ENCODE data around the gene DAPK1. TPM values are rescaled to one million over a fixed set of nuclear protein-coding genes. Genes with fewer than 3 reads are reported as not detected.

The DAPK1 gene
- total and polyA plus RNA-seq, 8 donors: 9.0 to 88.7 (median 50.7) TPM

GRCh38 chr9:87620731-87621322 is 123.2 kb downstream of the DAPK1 start:
- Histone ChIP-seq H3K27ac (no peak overlapping the region), H3K9me3 (no peaks in the 10 kb centered on the region), H3K4me1 (peaks cover 0 to 15% (median 7%) of the 10 kb centered on the region in 4 donors), H3K27me3 (no peaks in the 10 kb centered on the region), H3K4me3 (no peak overlapping the region), H3K36me3 (peaks cover 4 to 50% (median 40%) of the 10 kb centered on the region in 4 donors)
- no peak for TF ChIP-seq POLR2AphosphoS5 (IDR thresholded peaks at IDR 0.05)
- TF ChIP-seq CTCF (IDR thresholded peaks at IDR 0.05): no peak
- TF ChIP-seq POLR2A (IDR thresholded peaks at IDR 0.05): no peak
- TF ChIP-seq EP300 (IDR thresholded peaks at IDR 0.05): no peak
- intact Hi-C loops (cut with DNase I; ENCODE audit: low total_unique reads): no loop called here
- WGBS, 5 donors: 59 to 67% (median 64%) methylated on average over 4 of the region's 4 CpGs
- no peak for DNase-seq

GRCh38 chr9:87622098-87622497 is 124.4 kb downstream of the DAPK1 start:
- Histone ChIP-seq H3K9me3 (no peaks in the 10 kb centered on the region), H3K27me3 (no peaks in the 10 kb centered on the region), H3K27ac (no peak overlapping the region), H3K4me1 (peaks cover 0 to 12% (median 3%) of the 10 kb centered on the region in 4 donors), H3K36me3 (peaks cover 4 to 47% (median 41%) of the 10 kb centered on the region in 4 donors), H3K4me3 (no peak overlapping the region)
- DNase-seq: no peak
- 90 to 99% (median 93%) methylated on average over 4 of the region's 4 CpGs for WGBS, 5 donors
- TF ChIP-seq POLR2A (IDR thresholded peaks at IDR 0.05) (no peak), CTCF (IDR thresholded peaks at IDR 0.05) (no peak), EP300 (IDR thresholded peaks at IDR 0.05) (no peak), POLR2AphosphoS5 (IDR thresholded peaks at IDR 0.05) (no peak)
- intact Hi-C loops (cut with DNase I; ENCODE audit: low total_unique reads): no loop called here

GRCh38 chr9:87622923-87623322 is 125.3 kb downstream of the DAPK1 start:
- TF ChIP-seq POLR2A (IDR thresholded peaks at IDR 0.05) (no peak), CTCF (IDR thresholded peaks at IDR 0.05) (no peak), POLR2AphosphoS5 (IDR thresholded peaks at IDR 0.05) (no peak), EP300 (IDR thresholded peaks at IDR 0.05) (no peak)
- H3K27ac ChIP-seq: no peak overlapping the region
- H3K4me3 ChIP-seq: no peak overlapping the region
- no peak for DNase-seq
- peaks cover 4 to 43% (median 35%) of the 10 kb centered on the region in 4 donors for H3K36me3 ChIP-seq
- H3K27me3 ChIP-seq: no peaks in the 10 kb centered on the region
- peaks cover 0 to 12% (median 3%) of the 10 kb centered on the region in 4 donors for H3K4me1 ChIP-seq
- H3K9me3 ChIP-seq: no peaks in the 10 kb centered on the region
- WGBS, 5 donors: 85 to 96% (median 92%) methylated on average over 2 of the region's 2 CpGs
- intact Hi-C loops (cut with DNase I; ENCODE audit: low total_unique reads): no loop called here

GRCh38 chr9:87628346-87628745 is 130.7 kb downstream of the DAPK1 start:
- TF ChIP-seq CTCF (IDR thresholded peaks at IDR 0.05): no peak
- TF ChIP-seq POLR2AphosphoS5 (IDR thresholded peaks at IDR 0.05): no peak
- no peak for TF ChIP-seq POLR2A (IDR thresholded peaks at IDR 0.05)
- TF ChIP-seq EP300 (IDR thresholded peaks at IDR 0.05): no peak
- Histone ChIP-seq H3K4me1 (no peaks in the 10 kb centered on the region), H3K36me3 (peaks cover 0 to 24% (median 23%) of the 10 kb centered on the region in 4 donors), H3K4me3 (no peak overlapping the region), H3K27me3 (no peaks in the 10 kb centered on the region), H3K9me3 (no peaks in the 10 kb centered on the region), H3K27ac (no peak overlapping the region)
- intact Hi-C loops (cut with DNase I; ENCODE audit: low total_unique reads): no loop called here
- WGBS, 5 donors: 93 to 97% (median 95%) methylated on average over 6 of the region's 6 CpGs
- DNase-seq: no peak

Data from stomach (tissue), 9 donors.